Hepatic stellate cell (primary cell): ENCODE data around the gene SNTG2.

Experiments
- DNase-seq: peaks from one replicate; pipeline ENCODE4 v3.0.0; 2011; ENCODE audit warnings: low spot score

SNTG2 gene

GRCh38 chr2:1002350-1002749 is 51.7 kb downstream of the SNTG2 start:
- no peak for DNase-seq

- DNase-seq: no peak
Measured at GRCh38 chr2:1004398-1004797, 53.7 kb downstream of the SNTG2 start.

GRCh38 chr2:1010415-1010930 is 59.8 kb downstream of the SNTG2 start:
- DNase-seq: no peak

GRCh38 chr2:1011006-1011405 is 60.4 kb downstream of the SNTG2 start:
- DNase-seq: no peak

- DNase-seq: no peak
Measured at GRCh38 chr2:1011985-1012384, 61.3 kb downstream of the SNTG2 start.

GRCh38 chr2:1014802-1015201 is 64.2 kb downstream of the SNTG2 start:
- DNase-seq: no peak

GRCh38 chr2:1016500-1016899 is 65.9 kb downstream of the SNTG2 start:
- DNase-seq: no peak

GRCh38 chr2:1017827-1018226 is 67.2 kb downstream of the SNTG2 start:
- DNase-seq: no peak

- no peak for DNase-seq
Measured at GRCh38 chr2:1020206-1020605, 69.6 kb downstream of the SNTG2 start.

- no peak for DNase-seq
Measured at GRCh38 chr2:1022178-1022577, 71.5 kb downstream of the SNTG2 start.

GRCh38 chr2:1024981-1025380 is 74.3 kb downstream of the SNTG2 start:
- DNase-seq: peak; percentile 57

GRCh38 chr2:1026141-1026540 is 75.5 kb downstream of the SNTG2 start:
- DNase-seq: no peak

- no peak for DNase-seq
Measured at GRCh38 chr2:1028831-1029230, 78.2 kb downstream of the SNTG2 start.

- no peak for DNase-seq
Measured at GRCh38 chr2:1032030-1032429, 81.4 kb downstream of the SNTG2 start.

- no peak for DNase-seq
Measured at GRCh38 chr2:1033069-1033468, 82.4 kb downstream of the SNTG2 start.

GRCh38 chr2:1037066-1037465 is 86.4 kb downstream of the SNTG2 start:
- no peak for DNase-seq

- DNase-seq: no peak
Measured at GRCh38 chr2:1039549-1039948, 88.9 kb downstream of the SNTG2 start.

GRCh38 chr2:1041012-1041805 is 90.6 kb downstream of the SNTG2 start:
- no peak for DNase-seq

GRCh38 chr2:1045109-1045508 is 94.5 kb downstream of the SNTG2 start:
- DNase-seq: no peak

- no peak for DNase-seq
Measured at GRCh38 chr2:1046067-1046466, 95.4 kb downstream of the SNTG2 start.

GRCh38 chr2:1047485-1047884 is 96.8 kb downstream of the SNTG2 start:
- no peak for DNase-seq

GRCh38 chr2:1049691-1050090 is 99.0 kb downstream of the SNTG2 start:
- no peak for DNase-seq

- no peak for DNase-seq
Measured at GRCh38 chr2:1051075-1051474, 100.4 kb downstream of the SNTG2 start.

- no peak for DNase-seq
Measured at GRCh38 chr2:1052771-1053191, 102.1 kb downstream of the SNTG2 start.
